Endodermal cell (in vitro differentiated cells): Measurements from ENCODE around the gene CAPN5. TPM values are rescaled to one million over a fixed set of nuclear protein-coding genes. Genes with fewer than 3 reads are reported as not detected.

ENCODE experiments used
- DNase-seq: peaks from one replicate; pipeline ENCODE4 v3.0.0-alpha.2; 2017
- H3K27ac ChIP-seq: 2 replicates; pipeline ENCODE4 v1.5.1; 2013; ENCODE audit warnings: mild to moderate bottlenecking, low read depth, low read length, moderate library complexity
- H3K27me3 ChIP-seq: 2 replicates; pipeline ENCODE4 v1.6.1; 2013; ENCODE audit warnings: mild to moderate bottlenecking, low read length, moderate library complexity; ENCODE audit not compliant: insufficient read depth, control insufficient read depth, poor library complexity, severe bottlenecking
- H3K36me3 ChIP-seq: 2 replicates; pipeline ENCODE4 v1.7.0; 2013; ENCODE audit warnings: mild to moderate bottlenecking, low read length, moderate library complexity; ENCODE audit not compliant: control insufficient read depth, insufficient read depth
- H3K4me1 ChIP-seq: one replicate; pipeline ENCODE4 v1.7.0; 2013; ENCODE audit warnings: low read length; ENCODE audit not compliant: control insufficient read depth, insufficient read depth
- H3K4me3 ChIP-seq: 2 replicates; pipeline ENCODE4 v1.5.1; 2013; ENCODE audit warnings: mild to moderate bottlenecking, low read length, moderate library complexity
- H3K9ac ChIP-seq: 2 replicates; pipeline ENCODE4 v1.6.1; 2013; ENCODE audit warnings: mild to moderate bottlenecking, low read length, moderate library complexity; ENCODE audit not compliant: poor library complexity, severe bottlenecking; ENCODE audit errors: extremely low read depth
- H3K9me3 ChIP-seq: 2 replicates; pipeline ENCODE4 v1.6.1; 2013; ENCODE audit warnings: mild to moderate bottlenecking, low read length, moderate library complexity; ENCODE audit not compliant: control insufficient read depth
- H3K27ac Mint-ChIP-seq: 2 replicates; pipeline ENCODE4 v1.8.0; 2020; ENCODE audit warnings: mixed read lengths
- H3K27me3 Mint-ChIP-seq: 2 replicates; pipeline ENCODE4 v1.8.0; 2021; ENCODE audit warnings: mild to moderate bottlenecking, mixed read lengths; ENCODE audit not compliant: insufficient read depth
- H3K36me3 Mint-ChIP-seq: 2 replicates; pipeline ENCODE4 v1.8.0; 2020; ENCODE audit warnings: low read depth, mixed read lengths
- H3K4me1 Mint-ChIP-seq: 2 replicates; pipeline ENCODE4 v1.8.0; 2020; ENCODE audit warnings: mixed read lengths
- H3K4me3 Mint-ChIP-seq: 2 replicates; pipeline ENCODE4 v1.8.0; 2020; ENCODE audit warnings: mild to moderate bottlenecking, moderate library complexity, mixed read lengths
- H3K9me3 Mint-ChIP-seq: 2 replicates; pipeline ENCODE4 v1.8.0; 2020; ENCODE audit warnings: mild to moderate bottlenecking, mixed read lengths
- CTCF ChIP-seq: fragments of 200-600 bp; sonication (generic); conservative IDR thresholded peaks from 2 replicates; pipeline ENCODE4 v1.5.0; 2021; ENCODE audit warnings: antibody characterized with exemption, mild to moderate bottlenecking
- WGBS, 2 experiments: methylation state at CpG; one replicate each; pipeline versions ENCODE4 v1.1.5 to v1.1.7; 2013; ENCODE audit warnings: missing lambda C conversion rate in 2 of 2, mixed read lengths in 1 of 2; ENCODE audit not compliant: insufficient coverage in 1 of 2, insufficient read length in 1 of 2; 5-methylcytosine and 5-hydroxymethylcytosine counted together
- total RNA-seq, 2 donors: library from RNA; stranded (reverse); fragmentation: NEBNext Ultra II Directional in 1 of 2; extraction: Animal tissue kit (Norgen Biotek cat#: 25700) in 1 of 2; gene quantifications; 2 replicates in 1 of 2; 3 replicates in 1 of 2; pipeline ENCODE4 v1.2.1, GENCODE V29; 2021

The CAPN5 gene
- total RNA-seq, 2 donors from 2014 or later, result 17.5 to 21.5 TPM

GRCh38 chr11:77044356-77044755, 22.4 kb upstream of the CAPN5 start:
- no peaks in the 10 kb centered on the region for H3K36me3 ChIP-seq

GRCh38 chr11:77044886-77045285, 21.9 kb upstream of the CAPN5 start:
- no peak for DNase-seq
- WGBS, 2 experiments, result 93 to 94% methylated on average over 9 of the region's 9 CpGs
- no peak overlapping the region for H3K4me3 ChIP-seq
- H3K9ac ChIP-seq, result no peak overlapping the region
- peaks cover 50% of the 10 kb centered on the region for H3K27me3 Mint-ChIP-seq
- no peaks in the 10 kb centered on the region for H3K9me3 ChIP-seq
- no peak for TF ChIP-seq CTCF
- H3K36me3 ChIP-seq, result no peaks in the 10 kb centered on the region
- H3K9me3 Mint-ChIP-seq, result peaks cover 9% of the 10 kb centered on the region
- no peak overlapping the region for H3K27ac ChIP-seq
- no peak overlapping the region for H3K4me3 Mint-ChIP-seq
- H3K27ac Mint-ChIP-seq, result no peak overlapping the region
- peaks cover 2% of the 10 kb centered on the region for H3K36me3 Mint-ChIP-seq
- peaks cover 20% of the 10 kb centered on the region for H3K27me3 ChIP-seq
- H3K4me1 ChIP-seq, result no peaks in the 10 kb centered on the region
- H3K4me1 Mint-ChIP-seq, result no peaks in the 10 kb centered on the region

More at GRCh38 chr11:77044356-77044755, 22.4 kb upstream of the CAPN5 start:
- Mint-ChIP-seq H3K36me3 (peaks cover 2% of the 10 kb centered on the region), H3K4me1 (no peaks in the 10 kb centered on the region), H3K9me3 (peaks cover 9% of the 10 kb centered on the region), H3K27me3 (peaks cover 54% of the 10 kb centered on the region), H3K4me3 (no peak overlapping the region), H3K27ac (no peak overlapping the region)
- no peaks in the 10 kb centered on the region for H3K9me3 ChIP-seq
- no peak overlapping the region for H3K27ac ChIP-seq
- no peak for TF ChIP-seq CTCF
- WGBS, 2 experiments, result 78 to 100% methylated on average over 1 of the region's 2 CpGs
- no peak overlapping the region for H3K4me3 ChIP-seq
- H3K27me3 ChIP-seq, result peaks cover 25% of the 10 kb centered on the region
- DNase-seq, result no peak
- no peaks in the 10 kb centered on the region for H3K4me1 ChIP-seq
- no peak overlapping the region for H3K9ac ChIP-seq

DNA sequence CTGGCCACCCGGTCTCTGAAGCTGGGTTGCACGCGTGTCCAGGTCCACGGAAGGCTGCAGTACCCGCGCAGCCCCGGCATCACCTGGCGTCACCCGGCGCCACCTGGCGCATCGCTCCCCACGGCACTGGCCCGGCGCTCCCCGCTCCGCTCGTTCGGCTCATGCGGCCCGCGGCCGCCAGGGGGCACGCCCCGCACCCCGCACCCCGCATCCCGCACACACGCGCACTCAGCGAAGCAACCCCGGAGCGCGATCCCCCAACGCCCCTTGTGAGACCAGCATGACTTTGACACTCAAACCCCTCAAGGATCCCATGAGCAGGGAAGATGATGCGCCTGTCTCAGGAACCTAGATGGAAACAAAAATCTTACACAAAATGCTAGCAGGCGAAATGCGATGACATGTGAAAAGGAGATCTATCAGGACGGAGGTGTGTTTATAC, 20.7 kb upstream of the CAPN5 start:
- Mint-ChIP-seq H3K4me1 (no peaks in the 10 kb centered on the region), H3K27ac (no peak overlapping the region), H3K9me3 (peaks cover 2% of the 10 kb centered on the region), H3K36me3 (no peaks in the 10 kb centered on the region), H3K27me3 (peaks cover 39% of the 10 kb centered on the region), H3K4me3 (no peak overlapping the region)
- Histone ChIP-seq H3K9me3 (no peaks in the 10 kb centered on the region), H3K36me3 (no peaks in the 10 kb centered on the region), H3K27me3 (peaks cover 8% of the 10 kb centered on the region), H3K9ac (no peak overlapping the region), H3K27ac (no peak overlapping the region), H3K4me1 (no peaks in the 10 kb centered on the region), H3K4me3 (peak overlapping the region; percentile 43)
- peak; percentile 91 for DNase-seq
- peak; percentile 98 for TF ChIP-seq CTCF
- 8 to 39% methylated on average over 5 to 39 of the region's 39 CpGs for WGBS, 2 experiments
